GM11168 (cell line): ENCODE measurements around the gene MYLK4.

ENCODE experiments used
- in situ Hi-C: fragments of 300-500 bp; cut with MboI; formaldehyde crosslinking; loops from one replicate; pipeline ENCODE4 v1.12.0; 2022; ENCODE audit warnings: low sequenced_read_pairs; ENCODE audit not compliant: unreplicated experiment

The MYLK4 gene

DNA sequence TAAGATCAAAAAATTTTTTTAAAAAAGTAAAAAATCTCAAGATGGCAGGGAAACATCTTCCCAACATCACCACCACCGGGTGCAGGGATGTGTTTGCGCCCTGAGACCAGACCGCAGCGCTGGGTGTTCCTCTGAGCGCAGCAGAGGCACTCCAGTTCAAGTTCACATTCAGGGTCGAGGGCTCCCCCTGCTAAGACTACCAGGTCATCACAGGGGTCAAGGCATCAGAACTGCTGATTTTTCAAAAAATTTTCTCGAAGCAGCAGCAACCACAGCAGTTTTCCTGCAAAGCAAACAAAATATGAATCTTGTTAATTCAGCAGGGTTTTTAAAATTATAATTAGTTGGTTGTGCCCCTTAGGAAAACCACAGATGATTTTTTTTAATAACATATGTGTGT, 83.1 kb downstream of the MYLK4 start:
- in situ Hi-C loops: no loop called here

DNA sequence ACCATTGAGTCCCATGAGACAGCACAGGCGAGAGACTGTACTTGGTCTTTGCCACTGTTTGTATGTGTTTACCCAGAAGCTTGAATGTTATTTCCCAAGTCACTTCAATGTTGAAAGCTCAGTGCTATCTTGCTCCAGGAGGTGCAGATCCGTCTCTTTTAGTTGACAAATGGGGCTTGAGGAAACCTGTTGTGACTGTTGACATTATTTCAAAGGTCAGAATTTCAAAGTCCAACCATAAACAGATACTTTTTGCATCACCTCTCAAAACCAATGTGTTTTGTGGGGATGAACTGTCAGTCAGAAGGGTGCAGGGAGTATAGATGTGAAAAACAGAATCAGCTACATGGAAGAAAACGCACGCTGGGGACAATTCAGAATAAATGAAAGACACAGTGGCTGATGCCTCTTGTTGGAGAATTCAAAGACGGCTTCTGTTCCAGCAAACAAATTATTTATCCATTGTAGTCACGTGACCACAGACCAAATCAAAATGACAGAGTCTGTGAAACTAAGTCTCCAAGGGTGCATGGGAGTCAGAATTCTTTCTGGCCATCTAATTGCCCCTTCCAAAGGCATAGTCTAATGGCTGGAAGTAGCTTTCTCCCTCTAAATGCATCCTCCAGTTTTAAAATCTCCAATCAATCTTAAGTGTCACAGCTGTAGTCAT, 83.7 kb downstream of the MYLK4 start:
- in situ Hi-C loops: no loop called here

DNA sequence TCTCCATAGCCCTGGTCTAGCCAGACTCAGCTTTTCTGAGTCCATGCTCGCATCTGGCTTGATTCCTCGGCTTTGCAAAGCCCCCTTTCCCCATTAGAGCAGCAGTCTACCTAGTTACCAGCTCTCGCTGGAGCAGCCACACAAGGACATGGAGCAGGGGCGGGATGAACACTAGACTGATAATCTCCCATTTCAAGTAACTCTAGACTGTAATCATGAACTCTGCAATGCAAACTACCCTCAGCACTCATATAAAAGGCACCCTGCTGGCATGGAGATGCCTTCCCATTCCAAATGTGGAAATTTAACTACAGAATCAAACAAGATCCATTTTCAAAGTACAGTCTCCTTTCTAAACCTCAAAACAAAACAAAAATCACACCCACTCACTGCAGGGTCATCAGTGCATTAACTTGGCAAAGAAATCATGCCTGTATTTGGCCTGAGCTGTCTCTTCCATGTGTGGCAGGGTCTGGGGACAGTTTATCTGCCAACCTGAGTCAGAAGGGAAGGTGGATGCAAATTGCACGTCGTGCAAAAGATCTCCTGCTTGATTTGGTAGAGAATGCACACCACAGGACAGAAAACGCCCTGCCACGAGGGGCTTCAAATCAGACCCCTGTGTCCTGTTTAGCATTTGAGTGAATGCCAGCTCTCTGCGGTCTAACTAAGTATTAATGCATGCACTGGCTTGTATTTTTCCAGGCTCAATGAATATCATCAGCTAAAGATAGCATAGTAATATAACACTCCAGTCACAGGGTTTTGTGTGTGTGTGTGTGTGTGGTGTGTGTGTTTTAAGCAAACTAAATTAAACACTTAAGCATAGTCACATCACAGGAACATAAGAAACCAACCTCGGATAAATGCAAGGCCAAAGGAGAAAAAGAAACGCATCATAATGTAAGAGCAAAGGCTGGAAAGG, 85.3 kb downstream of the MYLK4 start:
- in situ Hi-C loops: no loop called here

DNA sequence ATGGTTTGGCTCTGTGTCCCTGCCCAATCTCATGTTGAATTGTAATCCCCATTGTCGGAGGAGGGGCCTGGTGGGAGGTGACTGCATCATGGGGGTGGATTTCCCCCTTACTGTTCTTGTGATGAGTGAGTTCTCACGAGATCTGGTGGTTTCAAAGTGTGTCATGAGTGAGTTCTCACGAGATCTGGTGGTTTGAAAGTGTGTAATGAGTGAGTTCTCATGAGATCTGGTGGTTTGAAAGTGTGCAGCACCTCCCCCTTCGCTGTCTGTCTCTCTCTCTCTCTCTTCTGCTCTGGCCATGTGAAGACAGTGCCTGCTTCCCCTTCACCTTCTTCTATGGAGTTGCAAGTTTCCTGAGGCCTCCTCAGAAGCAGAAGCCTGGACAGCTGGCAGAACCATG, 87.6 kb downstream of the MYLK4 start:
- in situ Hi-C loops: no loop called here

DNA sequence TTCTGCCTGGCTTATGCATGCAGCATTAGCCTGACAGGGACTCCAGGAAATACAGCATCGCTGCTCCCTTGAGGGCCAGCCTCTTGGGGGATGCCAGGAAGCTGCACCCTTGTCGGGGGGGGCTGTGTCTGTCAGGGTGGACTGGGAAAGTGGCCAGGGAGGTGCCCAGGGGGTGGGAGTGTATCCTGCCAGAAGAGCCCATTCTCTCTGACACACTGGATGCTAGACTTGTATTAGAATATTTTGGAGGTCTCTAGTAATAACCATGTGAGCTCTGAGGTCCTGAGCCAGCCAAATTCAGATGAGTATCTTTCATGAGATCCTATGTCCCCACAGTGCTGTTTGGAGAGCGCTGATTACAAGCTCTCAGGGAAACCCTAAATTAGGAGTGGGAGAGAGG, 89.1 kb downstream of the MYLK4 start:
- in situ Hi-C loops: no loop called here

DNA sequence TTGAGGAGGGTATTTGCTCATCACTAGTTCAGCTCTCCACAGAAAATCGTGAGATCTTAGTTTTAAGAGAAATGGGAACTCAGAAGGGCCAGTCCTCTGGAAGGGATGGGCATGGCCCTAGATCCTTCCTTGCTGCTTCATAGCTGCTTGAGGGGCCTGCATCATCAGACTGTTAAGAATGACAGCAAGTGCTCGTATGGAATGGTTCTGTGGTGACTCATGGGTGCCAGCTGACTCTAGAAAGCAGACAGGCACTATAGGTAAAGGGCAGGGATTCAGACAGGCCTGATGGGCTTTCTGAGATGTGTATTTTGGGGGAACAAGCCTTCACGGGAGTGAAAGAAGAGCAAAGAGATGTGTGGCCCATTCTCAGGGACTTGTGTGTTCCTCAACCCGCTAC, 90.8 kb downstream of the MYLK4 start:
- in situ Hi-C loops: no loop called here

DNA sequence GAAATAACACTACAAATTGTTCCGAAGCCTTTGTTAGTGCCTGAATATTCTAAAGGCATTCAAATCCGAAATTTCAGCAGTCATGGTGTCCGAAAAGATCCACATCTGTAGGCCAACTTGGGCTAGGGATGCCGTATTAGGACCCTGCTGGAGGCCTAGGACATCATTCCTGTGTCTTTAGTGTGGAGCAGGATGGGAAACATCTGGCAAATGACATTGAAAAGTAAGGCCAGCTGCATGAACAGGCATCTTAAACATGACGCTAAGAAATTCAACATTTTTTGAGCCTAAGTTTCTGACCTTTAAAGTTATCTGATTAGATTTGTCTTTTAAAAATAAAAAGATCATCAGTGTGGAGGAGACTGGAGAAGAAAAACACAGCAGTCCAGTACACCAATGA, 91.3 kb downstream of the MYLK4 start:
- in situ Hi-C loops: no loop called here

DNA sequence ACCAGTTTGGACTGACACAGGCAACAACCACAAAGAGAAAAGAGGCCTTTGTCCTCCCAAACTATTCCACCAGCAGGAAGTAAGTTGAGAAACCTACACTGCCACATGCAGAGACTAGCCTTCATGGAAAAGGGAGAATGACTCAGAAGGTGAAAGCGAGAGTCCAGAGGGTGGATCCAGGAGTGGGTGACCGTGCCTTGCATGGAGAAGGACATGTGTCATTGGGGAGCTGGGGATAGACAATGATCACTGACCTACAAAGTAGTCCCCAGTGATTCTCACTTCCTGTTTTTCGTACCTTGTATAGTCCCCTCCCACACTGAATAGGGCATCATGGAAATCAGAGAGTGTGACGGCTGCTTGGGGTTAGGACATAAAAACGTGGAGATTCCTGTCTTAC, 91.9 kb downstream of the MYLK4 start:
- in situ Hi-C loops: no loop called here

DNA sequence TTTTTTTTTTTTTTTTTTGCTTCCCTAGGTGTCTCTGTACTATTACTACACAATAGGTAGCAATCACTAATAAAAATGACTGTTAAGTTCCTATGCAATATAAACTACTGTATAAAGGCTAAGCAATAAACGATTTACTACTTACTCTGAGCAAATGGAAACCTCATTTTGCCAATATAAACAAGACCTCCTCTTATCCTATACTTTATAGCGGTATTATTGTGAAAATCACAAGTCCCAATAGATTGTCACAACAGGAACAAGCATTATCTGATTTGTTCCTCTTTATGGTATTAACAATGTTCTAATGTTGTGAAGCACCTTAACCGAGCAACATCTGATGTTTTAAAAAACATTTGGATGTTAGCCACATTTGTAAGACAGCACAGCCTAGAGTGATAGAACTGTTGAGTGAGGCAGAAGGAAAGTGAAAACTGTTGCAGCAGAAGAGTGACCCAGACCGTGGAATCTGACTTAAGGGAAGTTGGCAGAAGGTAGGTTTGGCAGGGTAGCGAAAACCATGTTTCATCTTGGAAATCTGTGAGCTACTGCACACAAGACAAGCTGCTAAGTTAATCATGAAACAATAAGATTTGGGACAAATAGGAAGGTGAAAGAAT, 94.2 kb downstream of the MYLK4 start:
- in situ Hi-C loops: no loop called here

DNA sequence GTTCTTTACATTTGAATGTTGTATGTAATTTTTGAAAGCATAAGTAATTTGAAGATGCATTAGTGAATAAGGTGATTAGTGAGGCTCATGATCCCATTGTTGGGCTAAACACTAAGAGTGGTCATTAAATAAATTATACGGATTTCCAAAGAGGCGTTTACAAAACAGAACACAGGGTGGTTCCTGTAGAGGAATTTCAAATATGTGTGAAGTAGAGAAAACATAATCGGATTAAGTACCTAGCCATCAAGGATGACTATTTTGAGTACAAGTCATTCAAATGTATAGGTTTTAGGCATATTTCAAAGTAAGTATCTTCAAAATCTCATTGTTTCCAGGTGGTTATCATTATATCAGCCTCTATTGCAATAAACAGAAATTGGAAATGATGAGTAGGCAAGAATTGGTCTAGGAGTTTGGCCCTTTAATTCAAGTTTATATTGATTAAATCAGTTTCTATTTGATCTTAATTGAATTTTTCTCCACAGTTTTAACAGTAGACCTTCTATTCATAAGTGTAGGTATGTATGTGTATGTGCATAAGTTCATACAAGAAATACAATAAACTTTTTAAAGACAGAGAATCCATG, 94.8 kb downstream of the MYLK4 start:
- in situ Hi-C loops: no loop called here

DNA sequence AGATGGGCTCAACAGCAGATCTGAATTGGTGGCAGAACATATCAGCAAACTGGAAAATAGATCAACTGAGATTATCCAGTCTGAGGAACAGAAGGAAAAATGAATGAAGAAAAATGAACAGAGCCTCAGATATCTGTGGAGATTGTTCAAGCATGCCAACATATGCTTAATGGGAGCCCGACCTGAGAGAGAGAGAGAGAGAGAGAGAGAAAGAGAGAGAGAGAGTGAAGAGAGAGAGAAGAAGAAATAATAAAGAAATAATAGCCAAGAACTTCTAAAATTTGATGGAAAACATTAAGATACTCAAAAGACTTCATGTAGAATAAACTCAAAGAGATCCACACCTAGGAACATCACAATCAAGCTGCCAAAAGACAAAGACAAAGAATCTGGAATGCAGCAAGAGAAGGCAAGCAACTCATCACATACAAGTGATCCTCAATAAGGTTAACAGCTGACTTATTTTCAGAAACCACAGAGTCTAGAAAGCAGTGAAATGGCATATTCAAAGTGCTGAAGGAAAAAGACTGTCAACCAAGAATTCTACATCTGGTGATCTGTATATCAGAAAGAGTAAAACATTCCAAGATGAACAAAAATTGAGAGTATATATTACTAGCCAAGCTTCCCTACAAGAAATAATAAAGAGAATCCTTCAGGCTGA, 97.2 kb downstream of the MYLK4 start:
- in situ Hi-C loops: no loop called here

DNA sequence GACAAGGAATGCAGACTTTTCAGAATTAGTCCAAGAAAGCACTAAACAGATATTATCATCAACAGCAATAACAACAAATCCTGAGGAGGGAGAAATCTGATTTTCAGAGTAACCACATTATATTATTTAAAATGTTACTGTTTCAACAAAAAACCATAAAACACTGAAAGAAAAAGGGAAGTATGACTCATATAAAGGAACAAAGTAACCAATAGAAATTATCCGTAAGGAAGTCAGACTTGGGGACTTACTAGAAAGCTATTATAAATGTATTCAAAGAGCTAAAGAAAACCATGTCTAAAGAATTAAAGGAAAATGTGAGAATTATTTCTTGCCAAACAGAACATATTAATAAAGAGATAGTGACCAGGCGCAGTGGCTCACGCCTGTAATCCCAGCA, 98.1 kb downstream of the MYLK4 start:
- in situ Hi-C loops: no loop called here

DNA sequence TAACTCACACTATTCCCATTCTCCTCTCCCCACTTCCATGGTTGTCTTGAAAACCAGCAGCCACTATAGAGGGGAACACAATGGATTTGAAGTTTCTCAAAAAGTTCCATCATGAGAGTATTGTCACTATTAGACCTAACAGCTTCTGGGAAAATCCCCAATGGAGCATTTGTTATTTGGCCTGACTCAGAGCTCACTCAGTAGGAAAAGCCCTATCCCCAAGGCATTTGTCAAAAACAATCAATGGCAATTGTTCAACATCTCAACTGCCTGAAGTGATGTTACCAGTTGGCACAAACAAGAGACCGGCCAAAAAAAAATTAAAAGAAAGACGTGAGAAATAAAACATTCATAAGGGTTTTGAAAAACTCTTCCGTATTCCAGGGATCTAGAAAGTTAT, 98.8 kb downstream of the MYLK4 start:
- in situ Hi-C loops: no loop called here

DNA sequence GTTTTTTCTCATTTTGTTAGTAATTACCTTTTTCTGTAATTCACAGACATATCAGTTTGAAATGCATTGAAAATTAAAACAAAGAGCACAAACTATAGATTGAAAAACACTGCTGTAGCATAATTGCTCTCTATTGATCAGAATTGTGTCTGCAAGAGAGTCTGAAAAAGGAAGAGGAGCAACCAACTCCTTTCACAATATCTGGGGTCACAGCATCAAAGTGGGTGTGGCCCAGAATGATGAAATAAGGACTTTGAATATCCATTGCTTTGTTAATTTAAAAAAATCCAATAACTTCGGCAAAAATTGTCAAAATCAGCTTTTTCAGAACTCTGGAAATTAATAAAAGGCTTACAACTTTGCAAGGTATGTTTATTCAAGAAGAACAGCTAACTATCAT, 99.2 kb downstream of the MYLK4 start:
- in situ Hi-C loops: no loop called here

DNA sequence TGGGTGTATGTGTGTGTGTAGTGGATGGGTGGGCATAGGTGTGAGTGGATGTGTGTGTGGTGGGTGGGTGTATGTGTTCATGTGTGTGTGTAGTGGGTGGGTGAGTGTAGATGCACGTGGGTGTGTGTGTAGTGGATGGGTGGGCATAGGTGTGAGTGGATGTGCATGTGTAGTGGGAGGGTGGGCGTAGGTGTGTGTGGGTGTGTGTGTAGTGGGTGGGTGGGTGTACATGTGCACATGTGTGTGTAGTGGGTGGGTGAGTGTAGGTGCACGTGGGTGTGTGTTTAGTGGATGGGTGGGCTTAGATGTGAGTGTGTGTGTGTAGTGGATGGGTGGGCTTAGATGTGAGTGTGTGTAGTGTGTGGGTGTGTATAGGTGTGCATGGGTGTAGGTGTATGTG, 104.4 kb downstream of the MYLK4 start:
- in situ Hi-C loops: no loop called here

DNA sequence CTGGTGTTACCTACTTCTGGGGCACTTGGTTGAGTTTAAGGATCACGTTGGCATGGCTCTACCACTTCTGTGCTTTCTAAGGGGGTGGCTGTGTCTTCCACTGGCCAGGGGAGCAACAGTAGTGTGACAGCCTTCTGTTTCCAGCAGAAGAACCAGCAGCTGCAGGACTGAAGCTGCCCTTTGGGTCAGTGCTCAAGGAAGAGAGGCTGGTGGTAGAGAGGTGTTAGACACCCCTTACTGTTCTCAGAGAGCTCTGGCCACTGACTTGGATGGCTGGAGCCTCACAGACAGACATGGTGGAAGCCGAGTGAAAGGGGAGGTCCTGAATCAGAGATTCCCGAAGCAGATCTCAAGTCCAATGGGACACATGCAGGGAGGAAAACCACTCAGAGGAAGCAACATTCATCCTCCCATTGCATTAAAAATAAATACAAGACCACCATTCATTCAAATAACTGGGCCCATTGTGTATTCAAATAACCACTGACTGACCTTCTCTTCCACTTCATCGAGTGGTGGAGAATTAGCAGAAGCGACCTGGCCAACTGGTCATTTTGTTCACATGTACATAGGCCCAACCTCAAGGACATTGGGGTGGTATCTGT, 106.7 kb downstream of the MYLK4 start:
- in situ Hi-C loops: no loop called here

DNA sequence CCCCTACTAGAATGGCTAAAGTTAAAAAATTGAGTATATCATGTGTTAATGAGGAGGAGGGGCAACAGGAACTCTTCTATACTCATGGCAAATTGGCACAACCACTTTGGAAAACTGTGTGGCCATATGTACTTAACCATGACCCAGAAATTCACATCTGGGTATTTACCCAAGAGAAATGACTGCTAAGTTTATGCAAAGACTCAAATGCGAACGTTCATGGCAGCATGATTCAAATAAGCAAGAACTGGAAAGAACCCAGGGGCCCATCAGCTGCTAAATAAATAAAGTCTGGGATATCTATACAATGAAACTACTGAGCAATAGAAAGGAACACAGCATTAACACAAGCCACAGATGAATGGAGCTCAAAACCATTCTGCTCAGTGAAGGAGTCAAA, 107.6 kb downstream of the MYLK4 start:
- in situ Hi-C loops: no loop called here

DNA sequence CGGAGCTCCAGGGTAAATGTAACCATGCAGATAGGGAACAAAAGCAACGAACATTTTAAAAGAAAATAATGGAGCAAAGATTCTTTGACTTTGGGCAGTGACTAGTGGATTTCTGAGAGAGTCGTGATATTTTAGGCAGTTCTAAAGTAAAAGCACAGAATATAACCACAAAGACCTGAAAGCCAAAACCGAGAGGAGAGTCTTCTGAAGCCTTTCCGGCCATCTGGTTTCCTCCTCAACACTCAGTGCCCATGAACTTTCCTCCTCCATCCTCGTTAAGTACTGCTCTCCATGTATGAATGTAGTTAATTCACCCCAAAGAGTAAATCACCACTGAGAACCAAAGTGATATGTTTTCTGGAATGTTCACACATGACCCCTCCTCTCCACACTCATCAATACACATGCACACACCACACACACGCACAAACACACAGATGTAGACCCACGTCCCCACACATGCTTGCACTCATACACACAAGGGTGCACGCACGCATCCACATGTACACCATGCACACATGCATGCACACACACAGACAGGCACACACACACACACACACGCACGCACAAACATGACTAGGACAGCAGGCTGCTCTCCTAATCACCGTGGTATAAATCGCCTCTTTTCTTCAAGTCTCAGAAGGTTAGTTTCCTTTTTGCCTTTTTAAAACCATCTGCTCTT, 109.5 kb downstream of the MYLK4 start:
- in situ Hi-C loops: no loop called here

DNA sequence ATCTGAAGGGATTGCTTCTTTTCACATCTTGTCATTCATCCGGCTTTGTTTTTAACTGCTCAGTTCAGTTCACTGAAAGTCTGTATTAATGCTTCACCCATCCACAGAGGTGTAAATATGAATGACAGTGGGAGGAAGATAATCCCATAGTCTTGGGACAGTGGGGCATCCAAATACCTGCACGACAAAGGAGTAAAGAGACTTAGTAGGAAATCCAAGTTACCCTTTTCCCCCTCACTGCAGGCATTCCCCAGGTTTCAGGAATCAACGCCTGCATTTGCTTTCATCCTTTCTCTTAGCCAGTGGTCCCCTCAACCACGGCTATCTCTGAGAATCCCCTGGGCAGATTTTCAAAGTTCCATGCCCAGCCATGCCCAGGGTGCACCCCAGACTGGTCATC, 110.2 kb downstream of the MYLK4 start:
- in situ Hi-C loops: no loop called here
